WTC11 (cell line): Measurements from ENCODE around the gene SLC6A16. TPM values are rescaled to one million over a fixed set of nuclear protein-coding genes. Genes with fewer than 3 reads are reported as not detected.
"Not testable (repeated sequence)": the region's sequence is repeated elsewhere in the genome, so short reads cannot be mapped to it uniquely, and the experiment has no call there.

ENCODE experiments used
- ATAC-seq: fragments of 200-7000 bp; cut with Tn5 transposase; 2 replicates; pipeline ENCODE4 v1.10.0; 2021; ENCODE audit warnings: mild to moderate bottlenecking, moderate library complexity
- Bru-seq: library from RNA; stranded (reverse); fragments of 400-500 nt; gene quantifications from one replicate; lab custom pipeline; 2021; lab: Mats Ljungman, UMichigan
- CTCF ChIA-PET: fragments of 300-600 bp; sonication (Branson Sonifier 250); formaldehyde crosslinking; loops from one replicate; lab custom pipeline; 2021; ENCODE audit warnings: antibody characterized with exemption; lab: Charles Lee
- POLR2A ChIA-PET: fragments of 350-600 bp; sonication (Branson Sonifier 250); formaldehyde crosslinking; loops from one replicate; lab custom pipeline; 2021; ENCODE audit warnings: antibody characterized with exemption; lab: Charles Lee
- DNase-seq: peaks from one replicate; pipeline ENCODE4 v3.0.0; 2021; ENCODE audit warnings: low spot score
- H3K27ac Mint-ChIP-seq: 2 replicates; pipeline ENCODE4 v1.8.0; 2021; ENCODE audit warnings: mixed read lengths
- H3K27me3 Mint-ChIP-seq: 2 replicates; pipeline ENCODE4 v1.8.0; 2021; ENCODE audit warnings: low read depth, mild to moderate bottlenecking, moderate library complexity, mixed read lengths
- H3K36me3 Mint-ChIP-seq: 2 replicates; pipeline ENCODE4 v1.8.0; 2021; ENCODE audit warnings: mixed read lengths
- H3K4me1 Mint-ChIP-seq: 2 replicates; pipeline ENCODE4 v1.8.0; 2022; ENCODE audit warnings: mixed read lengths
- H3K4me3 Mint-ChIP-seq: 2 replicates; pipeline ENCODE4 v1.8.0; 2021; ENCODE audit warnings: mild to moderate bottlenecking, moderate library complexity, mixed read lengths
- H3K9me3 Mint-ChIP-seq: 2 replicates; pipeline ENCODE4 v1.8.0; 2021; ENCODE audit warnings: mixed read lengths
- ATF3 ChIP-seq: sonication (generic); formaldehyde crosslinking; conservative IDR thresholded peaks from 2 replicates; pipeline ENCODE4 v1.8.1; 2022; ENCODE audit warnings: mild to moderate bottlenecking, missing genetic modification reagents
- E2F1 ChIP-seq: sonication (generic); formaldehyde crosslinking; IDR thresholded peaks from 2 replicates; pipeline ENCODE4 v1.8.0; 2022; ENCODE audit warnings: mild to moderate bottlenecking, missing genetic modification reagents
- FOXJ3 ChIP-seq: sonication (generic); formaldehyde crosslinking; IDR thresholded peaks from 2 replicates; pipeline ENCODE4 v1.9.0; 2021; ENCODE audit warnings: missing genetic modification reagents, mild to moderate bottlenecking, borderline replicate concordance
- HMGA2 ChIP-seq: fragments of 250-450 bp; sonication (Bioruptor Pico); IDR thresholded peaks from 2 replicates; pipeline ENCODE4 v1.4.0; 2021; ENCODE audit warnings: mild to moderate bottlenecking, moderate library complexity
- KAT7 ChIP-seq: sonication (generic); formaldehyde crosslinking; IDR thresholded peaks from 2 replicates; pipeline ENCODE4 v1.8.1; 2023; ENCODE audit warnings: missing genetic modification reagents, mild to moderate bottlenecking, borderline replicate concordance
- NFYB ChIP-seq: sonication (generic); formaldehyde crosslinking; conservative IDR thresholded peaks from 2 replicates; pipeline ENCODE4 v1.8.0; 2022; ENCODE audit warnings: low read depth, missing genetic modification reagents
- TCF7 ChIP-seq: sonication (generic); formaldehyde crosslinking; IDR thresholded peaks from 2 replicates; pipeline ENCODE4 v1.8.0; 2022; ENCODE audit warnings: mild to moderate bottlenecking, low read depth, missing genetic modification reagents, moderate library complexity
- TP53 ChIP-seq: sonication (generic); formaldehyde crosslinking; IDR thresholded peaks from 2 replicates; pipeline ENCODE4 v1.8.1; 2023; ENCODE audit warnings: mild to moderate bottlenecking, missing genetic modification reagents
- ZNF121 ChIP-seq: sonication (generic); formaldehyde crosslinking; IDR thresholded peaks from 2 replicates; pipeline ENCODE4 v1.8.0; 2023; ENCODE audit warnings: missing genetic modification reagents
- ZNF138 ChIP-seq: sonication (generic); formaldehyde crosslinking; conservative IDR thresholded peaks from 2 replicates; pipeline ENCODE4 v1.8.1; 2022; ENCODE audit warnings: mild to moderate bottlenecking, moderate library complexity, missing genetic modification reagents
- long read RNA-seq, 3 experiments: library from RNA in 1 of 3; library from capped mRNA in 1 of 3; library from polyadenylated mRNA in 1 of 3; unstranded in 2 of 3; stranded (forward) in 1 of 3; transcript quantifications; one replicate each; pipeline ENCODE4 v2.0.0, GENCODE V29; 2021
- total RNA-seq: library from RNA; stranded (reverse); gene quantifications from 3 replicates; pipeline ENCODE4 v1.2.3, GENCODE V29; 2021

The SLC6A16 gene
- total RNA-seq (1.5 to 2.2 TPM (median 2.1 TPM) in 3 replicates), Bru-seq, nascent RNA (percentile 46 among the genes with signal in this experiment)
- long read RNA-seq, experiment 1, partial matches to known transcripts, result 0 of 1 reads
- long read RNA-seq, experiment 1, other reads (novel, unspliced or antisense), result 1 of 1 reads
- long read RNA-seq, experiment 2, partial matches to known transcripts, result 0 of 1 reads
- long read RNA-seq, experiment 2, other reads (novel, unspliced or antisense), result 1 of 1 reads
- long read RNA-seq, experiment 3, result 0 reads

GRCh38 chr19:49324801-49325576 is at the start of gene SLC6A16:
SLC6A16 (minus strand) TSS chr19:49325191; CDS start chr19:49311347, 13,844 bp downstream.
- Mint-ChIP-seq H3K36me3 (peaks cover 15% of the 10 kb centered on the region), H3K27me3 (peaks cover 18% of the 10 kb centered on the region), H3K4me3 (no peak within 1 kb of the TSS), H3K9me3 (peaks cover 28% of the 10 kb centered on the region), H3K4me1 (no peaks in the 10 kb centered on the region), H3K27ac (no peak within 1 kb of the TSS)
- CTCF ChIA-PET, result interaction anchor here (0.6 to 1.2 kb wide), 5 partner anchors 23 to 80 kb away, joined by 3 to 4 read pairs (median 3); no protein-coding TSS in a partner anchor
- POLR2A ChIA-PET, result no interaction called here
- ATAC-seq (no peak), DNase-seq (no peak)
- TF ChIP-seq ZNF138 (CRISPR knock-in tag), result no peak
- TF ChIP-seq, all 79 proteins: peak for 0

GRCh38 chr19:49373174-49373573 is 48.2 kb upstream of the SLC6A16 start:
- peaks cover 25% of the 10 kb centered on the region for H3K9me3 Mint-ChIP-seq
- H3K27ac Mint-ChIP-seq, H3K4me3 Mint-ChIP-seq, ATAC-seq, DNase-seq, CTCF ChIA-PET, H3K4me1 Mint-ChIP-seq: not testable (repeated sequence)
- peaks cover 35% of the 10 kb centered on the region for H3K27me3 Mint-ChIP-seq
- H3K36me3 Mint-ChIP-seq, result peaks cover 21% of the 10 kb centered on the region
- POLR2A ChIA-PET, result interaction anchor here (0.7 kb wide), 1 partner anchor 63 kb away, joined by 3 read pairs; no protein-coding TSS in a partner anchor
- 0 out of 2 replicates have a peak, but pooled peaks have one; percentile 8 for TF ChIP-seq ZNF121 (CRISPR knock-in tag)

- Mint-ChIP-seq H3K27me3 (peaks cover 23% of the 10 kb centered on the region), H3K36me3 (peaks cover 21% of the 10 kb centered on the region), H3K4me1 (peaks cover 5% of the 10 kb centered on the region; the same call in 1 of the 2 replicates), H3K4me3 (no peak overlapping the region), H3K9me3 (peaks cover 25% of the 10 kb centered on the region), H3K27ac (no peak overlapping the region)
- no peak for ATAC-seq
- no peak for DNase-seq
- ChIA-PET CTCF (no interaction called here), POLR2A (no interaction called here)
- TF ChIP-seq TCF7 (CRISPR knock-in tag), result no peak
- no peak for TF ChIP-seq ATF3 (CRISPR knock-in tag)
- TF ChIP-seq, all 79 proteins: peak for 0
Measured at GRCh38 chr19:49371184-49371583, 46.2 kb upstream of the SLC6A16 start.

GRCh38 chr19:49368711-49369358 is 43.8 kb upstream of the SLC6A16 start:
- no peak overlapping the region for H3K4me3 Mint-ChIP-seq
- CTCF ChIA-PET, result no interaction called here
- peaks cover 23% of the 10 kb centered on the region for H3K27me3 Mint-ChIP-seq
- peaks cover 8% of the 10 kb centered on the region for H3K4me1 Mint-ChIP-seq
- POLR2A ChIA-PET, result no interaction called here
- H3K36me3 Mint-ChIP-seq, result peaks cover 21% of the 10 kb centered on the region
- ATAC-seq, result no peak
- TF ChIP-seq ZNF121 (CRISPR knock-in tag), result no peak
- TF ChIP-seq NFYB (CRISPR knock-in tag), result no peak
- TF ChIP-seq E2F1 (CRISPR knock-in tag), result no peak
- no peak for TF ChIP-seq KAT7 (CRISPR knock-in tag)
- no peak for TF ChIP-seq TP53 (CRISPR knock-in tag)
- TF ChIP-seq HMGA2, result no peak
- no peak overlapping the region for H3K27ac Mint-ChIP-seq
- no peak for DNase-seq
- peaks cover 25% of the 10 kb centered on the region for H3K9me3 Mint-ChIP-seq

- Mint-ChIP-seq H3K27me3 (peaks cover 23% of the 10 kb centered on the region), H3K4me1 (peaks cover 3% of the 10 kb centered on the region), H3K27ac (no peak overlapping the region), H3K9me3 (peaks cover 25% of the 10 kb centered on the region), H3K36me3 (peaks cover 21% of the 10 kb centered on the region), H3K4me3 (no peak overlapping the region)
- POLR2A ChIA-PET, result no interaction called here
- ATAC-seq (no peak), DNase-seq (no peak)
- no peak for TF ChIP-seq FOXJ3 (CRISPR knock-in tag)
- CTCF ChIA-PET, result no interaction called here
Measured at GRCh38 chr19:49366110-49366509, 41.1 kb upstream of the SLC6A16 start.
